GM12878 (cell line): ENCODE results near the gene MMGT1.

Source experiments
- BCL11A ChIP-seq: IDR thresholded peaks from 2 replicates; pipeline ENCODE4 v1.6.1; 2011; ENCODE audit warnings: low read depth, low read length
- EP300 ChIP-seq, 2 experiments: fragments of 150-350 bp in 1 of 2; IDR thresholded peaks; 2 replicates each; pipeline ENCODE4 v1.6.1; 2011 to 2012; ENCODE audit warnings: low read depth in 2 of 2, low read length in 2 of 2, borderline replicate concordance in 1 of 2, improper control_type of control experiment in 1 of 2, inconsistent platforms in 1 of 2; ENCODE audit not compliant: control insufficient read depth in 1 of 2
- FOS ChIP-seq: IDR thresholded peaks from 3 replicates; pipeline ENCODE4 v1.6.1; 2011; ENCODE audit warnings: borderline replicate concordance; ENCODE audit not compliant: insufficient read length; ENCODE audit errors: extremely low read depth
- POLR2AphosphoS5 ChIP-seq: IDR thresholded peaks from 2 replicates; pipeline ENCODE4 v1.6.1; 2011; ENCODE audit warnings: mild to moderate bottlenecking, low read length, inconsistent platforms
- SREBF1 ChIP-seq: IDR thresholded peaks from 2 replicates; pipeline ENCODE4 v1.6.1; 2012; ENCODE audit warnings: mild to moderate bottlenecking, low read length
- SRF ChIP-seq, 2 experiments: IDR thresholded peaks; 2 replicates each; pipeline ENCODE4 v1.6.1; 2011; ENCODE audit warnings: low read depth in 2 of 2, low read length in 2 of 2, mild to moderate bottlenecking in 1 of 2, moderate library complexity in 1 of 2
- YY1 ChIP-seq: IDR thresholded peaks from 2 replicates; pipeline ENCODE4 v1.6.1; 2011; ENCODE audit warnings: low read depth, mild to moderate bottlenecking, low read length
- ZZZ3 ChIP-seq: IDR thresholded peaks from 2 replicates; pipeline ENCODE4 v1.6.1; 2011; ENCODE audit warnings: low read depth; ENCODE audit not compliant: control insufficient read depth, insufficient read length
- TF ChIP-seq, protein P1 (sequence below), 3 experiments: IDR thresholded peaks in 2 of 3; conservative IDR thresholded peaks in 1 of 3; 2 replicates each; pipeline ENCODE4 v1.5.1; 2011; ENCODE audit warnings: low read depth in 3 of 3, low read length in 3 of 3, mild to moderate bottlenecking in 3 of 3, control low read depth in 2 of 3, moderate library complexity in 2 of 3, inconsistent platforms in 1 of 3, mixed read lengths in 1 of 3; ENCODE audit not compliant: control insufficient read depth in 2 of 3, insufficient read depth in 1 of 3; ENCODE audit errors: extremely low read depth in 1 of 3
- TF ChIP-seq, protein P2 (sequence below): IDR thresholded peaks from 2 replicates; pipeline ENCODE4 v1.6.1; 2012; ENCODE audit warnings: mild to moderate bottlenecking, low read depth, low read length
- TF ChIP-seq, protein P3 (sequence below): fragments of 450-650 bp; IDR thresholded peaks from 2 replicates; pipeline ENCODE4 v1.6.1; 2017; ENCODE audit warnings: mild to moderate bottlenecking, moderate library complexity

DNA sequence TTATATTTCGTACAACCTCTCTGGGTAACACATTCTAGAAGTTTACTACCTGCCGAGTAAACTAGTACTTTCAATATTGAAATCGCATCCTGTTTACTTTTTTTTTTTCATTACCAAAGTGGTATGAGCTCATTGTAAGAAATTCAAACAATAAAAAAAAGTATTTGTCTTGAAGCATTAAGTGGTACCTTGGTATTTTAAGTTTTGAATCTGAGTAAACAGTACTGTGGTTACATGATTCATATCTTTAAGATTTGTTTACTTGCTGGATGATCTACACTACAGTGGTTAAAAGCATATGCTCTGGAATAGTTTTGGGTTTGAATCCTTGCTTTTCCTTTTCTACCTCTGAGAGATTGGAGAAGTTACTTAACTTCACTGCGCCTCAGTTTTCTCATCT, 3.8 kb upstream of the MMGT1 start:
- TF ChIP-seq ZZZ3, result no peak
- TF ChIP-seq, protein P1, sequence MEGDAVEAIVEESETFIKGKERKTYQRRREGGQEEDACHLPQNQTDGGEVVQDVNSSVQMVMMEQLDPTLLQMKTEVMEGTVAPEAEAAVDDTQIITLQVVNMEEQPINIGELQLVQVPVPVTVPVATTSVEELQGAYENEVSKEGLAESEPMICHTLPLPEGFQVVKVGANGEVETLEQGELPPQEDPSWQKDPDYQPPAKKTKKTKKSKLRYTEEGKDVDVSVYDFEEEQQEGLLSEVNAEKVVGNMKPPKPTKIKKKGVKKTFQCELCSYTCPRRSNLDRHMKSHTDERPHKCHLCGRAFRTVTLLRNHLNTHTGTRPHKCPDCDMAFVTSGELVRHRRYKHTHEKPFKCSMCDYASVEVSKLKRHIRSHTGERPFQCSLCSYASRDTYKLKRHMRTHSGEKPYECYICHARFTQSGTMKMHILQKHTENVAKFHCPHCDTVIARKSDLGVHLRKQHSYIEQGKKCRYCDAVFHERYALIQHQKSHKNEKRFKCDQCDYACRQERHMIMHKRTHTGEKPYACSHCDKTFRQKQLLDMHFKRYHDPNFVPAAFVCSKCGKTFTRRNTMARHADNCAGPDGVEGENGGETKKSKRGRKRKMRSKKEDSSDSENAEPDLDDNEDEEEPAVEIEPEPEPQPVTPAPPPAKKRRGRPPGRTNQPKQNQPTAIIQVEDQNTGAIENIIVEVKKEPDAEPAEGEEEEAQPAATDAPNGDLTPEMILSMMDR (IDR thresholded peaks at IDR 0.05 in 2 of 3, conservative IDR thresholded peaks at IDR 0.05 in 1 of 3; ENCODE audit: control insufficient read depth in 2 of 3, extremely low read depth in 1 of 3, insufficient read depth in 1 of 3, low read depth in 3 of 3, low read length in 3 of 3), result no peak
- no peak for TF ChIP-seq SRF (IDR thresholded peaks at IDR 0.05; ENCODE audit: low read depth in 2 of 2, low read length in 2 of 2)
- TF ChIP-seq BCL11A, result no peak
- TF ChIP-seq, protein P2, sequence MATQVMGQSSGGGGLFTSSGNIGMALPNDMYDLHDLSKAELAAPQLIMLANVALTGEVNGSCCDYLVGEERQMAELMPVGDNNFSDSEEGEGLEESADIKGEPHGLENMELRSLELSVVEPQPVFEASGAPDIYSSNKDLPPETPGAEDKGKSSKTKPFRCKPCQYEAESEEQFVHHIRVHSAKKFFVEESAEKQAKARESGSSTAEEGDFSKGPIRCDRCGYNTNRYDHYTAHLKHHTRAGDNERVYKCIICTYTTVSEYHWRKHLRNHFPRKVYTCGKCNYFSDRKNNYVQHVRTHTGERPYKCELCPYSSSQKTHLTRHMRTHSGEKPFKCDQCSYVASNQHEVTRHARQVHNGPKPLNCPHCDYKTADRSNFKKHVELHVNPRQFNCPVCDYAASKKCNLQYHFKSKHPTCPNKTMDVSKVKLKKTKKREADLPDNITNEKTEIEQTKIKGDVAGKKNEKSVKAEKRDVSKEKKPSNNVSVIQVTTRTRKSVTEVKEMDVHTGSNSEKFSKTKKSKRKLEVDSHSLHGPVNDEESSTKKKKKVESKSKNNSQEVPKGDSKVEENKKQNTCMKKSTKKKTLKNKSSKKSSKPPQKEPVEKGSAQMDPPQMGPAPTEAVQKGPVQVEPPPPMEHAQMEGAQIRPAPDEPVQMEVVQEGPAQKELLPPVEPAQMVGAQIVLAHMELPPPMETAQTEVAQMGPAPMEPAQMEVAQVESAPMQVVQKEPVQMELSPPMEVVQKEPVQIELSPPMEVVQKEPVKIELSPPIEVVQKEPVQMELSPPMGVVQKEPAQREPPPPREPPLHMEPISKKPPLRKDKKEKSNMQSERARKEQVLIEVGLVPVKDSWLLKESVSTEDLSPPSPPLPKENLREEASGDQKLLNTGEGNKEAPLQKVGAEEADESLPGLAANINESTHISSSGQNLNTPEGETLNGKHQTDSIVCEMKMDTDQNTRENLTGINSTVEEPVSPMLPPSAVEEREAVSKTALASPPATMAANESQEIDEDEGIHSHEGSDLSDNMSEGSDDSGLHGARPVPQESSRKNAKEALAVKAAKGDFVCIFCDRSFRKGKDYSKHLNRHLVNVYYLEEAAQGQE, result no peak
- no peak for TF ChIP-seq YY1
- no peak for TF ChIP-seq EP300 (IDR thresholded peaks at IDR 0.05; ENCODE audit: borderline replicate concordance in 1 of 2, control insufficient read depth in 1 of 2, low read depth in 2 of 2, low read length in 2 of 2)
- no peak for TF ChIP-seq POLR2AphosphoS5
- TF ChIP-seq, protein P3, sequence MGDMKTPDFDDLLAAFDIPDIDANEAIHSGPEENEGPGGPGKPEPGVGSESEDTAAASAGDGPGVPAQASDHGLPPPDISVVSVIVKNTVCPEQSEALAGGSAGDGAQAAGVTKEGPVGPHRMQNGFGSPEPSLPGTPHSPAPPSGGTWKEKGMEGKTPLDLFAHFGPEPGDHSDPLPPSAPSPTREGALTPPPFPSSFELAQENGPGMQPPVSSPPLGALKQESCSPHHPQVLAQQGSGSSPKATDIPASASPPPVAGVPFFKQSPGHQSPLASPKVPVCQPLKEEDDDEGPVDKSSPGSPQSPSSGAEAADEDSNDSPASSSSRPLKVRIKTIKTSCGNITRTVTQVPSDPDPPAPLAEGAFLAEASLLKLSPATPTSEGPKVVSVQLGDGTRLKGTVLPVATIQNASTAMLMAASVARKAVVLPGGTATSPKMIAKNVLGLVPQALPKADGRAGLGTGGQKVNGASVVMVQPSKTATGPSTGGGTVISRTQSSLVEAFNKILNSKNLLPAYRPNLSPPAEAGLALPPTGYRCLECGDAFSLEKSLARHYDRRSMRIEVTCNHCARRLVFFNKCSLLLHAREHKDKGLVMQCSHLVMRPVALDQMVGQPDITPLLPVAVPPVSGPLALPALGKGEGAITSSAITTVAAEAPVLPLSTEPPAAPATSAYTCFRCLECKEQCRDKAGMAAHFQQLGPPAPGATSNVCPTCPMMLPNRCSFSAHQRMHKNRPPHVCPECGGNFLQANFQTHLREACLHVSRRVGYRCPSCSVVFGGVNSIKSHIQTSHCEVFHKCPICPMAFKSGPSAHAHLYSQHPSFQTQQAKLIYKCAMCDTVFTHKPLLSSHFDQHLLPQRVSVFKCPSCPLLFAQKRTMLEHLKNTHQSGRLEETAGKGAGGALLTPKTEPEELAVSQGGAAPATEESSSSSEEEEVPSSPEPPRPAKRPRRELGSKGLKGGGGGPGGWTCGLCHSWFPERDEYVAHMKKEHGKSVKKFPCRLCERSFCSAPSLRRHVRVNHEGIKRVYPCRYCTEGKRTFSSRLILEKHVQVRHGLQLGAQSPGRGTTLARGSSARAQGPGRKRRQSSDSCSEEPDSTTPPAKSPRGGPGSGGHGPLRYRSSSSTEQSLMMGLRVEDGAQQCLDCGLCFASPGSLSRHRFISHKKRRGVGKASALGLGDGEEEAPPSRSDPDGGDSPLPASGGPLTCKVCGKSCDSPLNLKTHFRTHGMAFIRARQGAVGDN, result no peak
- TF ChIP-seq FOS, result no peak
- TF ChIP-seq SREBF1, result no peak
